ENCODE results near the gene BPIFB4. TPM values are rescaled to one million over a fixed set of nuclear protein-coding genes. Genes with fewer than 3 reads are reported as not detected.
A peak's percentile ranks its signal among the peaks of the same experiment; 100 is the strongest.
"Not testable (repeated sequence)": the region's sequence is repeated elsewhere in the genome, so short reads cannot be mapped to it uniquely, and the experiment has no call there.

Gene BPIFB4
- polyA plus RNA-seq, 4 donors = not detected

DNA sequence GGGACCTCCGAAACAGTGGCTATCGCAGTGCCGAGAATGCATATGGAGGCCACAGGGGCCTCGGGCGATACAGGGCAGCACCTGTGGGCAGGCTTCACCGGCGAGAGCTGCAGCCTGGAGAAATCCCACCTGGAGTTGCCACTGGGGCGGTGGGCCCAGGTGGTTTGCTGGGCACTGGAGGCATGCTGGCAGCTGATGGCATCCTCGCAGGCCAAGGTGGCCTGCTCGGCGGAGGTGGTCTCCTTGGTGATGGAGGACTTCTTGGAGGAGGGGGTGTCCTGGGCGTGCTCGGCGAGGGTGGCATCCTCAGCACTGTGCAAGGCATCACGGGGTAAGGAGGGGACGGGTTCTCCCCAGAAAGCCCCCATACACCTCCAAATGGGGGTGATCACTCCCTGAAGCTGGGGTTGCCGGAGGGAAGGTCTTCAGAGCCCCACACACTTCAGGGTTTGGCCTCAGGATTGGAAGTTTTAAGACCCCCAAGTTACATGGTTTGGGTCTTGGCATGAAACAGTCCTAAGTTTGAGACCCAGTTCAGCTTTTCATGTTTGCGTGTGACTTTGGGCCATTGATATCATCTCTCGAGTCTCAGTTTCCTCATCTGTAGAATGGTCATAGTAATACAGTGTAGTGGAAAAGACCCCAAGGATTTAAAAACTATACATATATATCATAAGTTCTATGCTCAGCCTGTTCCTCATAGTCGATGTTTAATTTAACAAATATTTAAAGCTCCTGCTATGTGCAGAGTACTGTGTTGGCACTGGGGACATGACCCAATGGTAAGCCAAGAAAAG, 4.3 kb downstream of the BPIFB4 start:
- no peak for DNase-seq (ENCODE audit: low read depth in 4 of 4, low spot score in 2 of 4)

DNA sequence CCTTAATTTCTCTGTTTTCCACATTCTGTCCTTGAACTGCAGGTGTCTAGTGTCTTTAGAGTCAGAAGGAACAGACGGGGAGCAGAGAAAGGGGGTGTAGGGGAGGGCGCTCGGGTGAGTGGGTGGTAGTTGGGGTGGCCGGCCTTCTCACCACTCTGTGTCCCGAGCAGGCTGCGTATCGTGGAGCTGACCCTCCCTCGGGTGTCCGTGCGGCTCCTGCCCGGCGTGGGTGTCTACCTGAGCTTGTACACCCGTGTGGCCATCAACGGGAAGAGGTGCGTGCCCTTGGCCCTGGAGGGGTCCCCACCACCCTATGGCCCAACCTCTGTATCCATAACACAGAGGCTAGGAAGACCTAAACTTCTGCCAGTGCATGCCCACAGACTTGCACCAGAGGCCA, 5.3 kb downstream of the BPIFB4 start:
- no peak for DNase-seq (ENCODE audit: low read depth in 4 of 4, low spot score in 2 of 4)

DNA sequence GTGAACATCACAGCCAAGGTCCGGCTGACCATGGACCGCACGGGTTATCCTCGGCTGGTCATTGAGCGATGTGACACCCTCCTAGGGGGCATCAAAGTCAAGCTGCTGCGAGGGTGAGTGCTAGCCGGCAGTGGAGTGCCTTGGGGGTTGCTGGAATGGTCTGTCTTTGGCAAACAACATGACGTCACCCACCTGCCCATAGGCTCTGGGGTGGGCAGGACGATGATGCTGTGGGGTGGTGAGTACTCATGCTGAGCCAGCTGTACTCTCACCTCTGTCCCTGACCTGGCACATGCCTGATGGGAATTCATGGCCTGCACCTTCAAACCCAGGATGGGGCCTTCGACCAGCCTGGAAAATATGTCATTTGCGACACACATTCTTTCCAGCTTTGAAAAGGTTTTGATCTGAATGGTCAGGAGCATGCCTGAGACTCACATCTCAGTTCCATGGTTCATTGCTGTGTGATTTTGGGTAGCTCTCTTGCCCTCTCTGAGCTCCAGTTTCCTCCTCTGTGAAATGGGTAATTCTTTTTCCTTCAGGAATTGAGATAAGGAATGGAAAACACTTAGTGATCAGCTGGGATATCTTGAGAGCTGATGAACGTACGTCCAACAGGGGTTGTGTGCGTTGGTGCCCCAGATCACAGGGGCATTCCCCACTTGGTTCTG, 6.7 kb downstream of the BPIFB4 start:
- no peak for DNase-seq (ENCODE audit: low read depth in 4 of 4, low spot score in 2 of 4)

DNA sequence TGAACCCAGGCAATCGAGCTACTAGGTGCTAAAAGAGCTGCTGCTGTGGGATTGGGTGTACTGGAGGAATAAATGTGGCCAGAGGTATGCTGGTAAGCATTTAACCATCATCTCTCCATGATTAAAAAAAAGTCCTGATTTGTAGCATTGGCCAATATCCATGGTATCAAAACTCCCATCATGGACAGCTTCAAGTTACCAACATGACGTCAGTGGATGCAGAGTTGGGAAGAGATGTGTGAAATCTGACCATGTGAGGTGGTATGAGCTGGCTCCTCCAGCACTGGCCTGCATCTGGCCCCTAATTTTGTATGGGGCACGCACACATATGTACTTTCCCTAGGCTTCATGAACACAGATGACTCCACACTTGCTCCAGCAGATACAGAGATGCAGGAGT, 11.7 kb downstream of the BPIFB4 start:
- no peak for DNase-seq (ENCODE audit: low read depth in 4 of 4, low spot score in 2 of 4)

DNA sequence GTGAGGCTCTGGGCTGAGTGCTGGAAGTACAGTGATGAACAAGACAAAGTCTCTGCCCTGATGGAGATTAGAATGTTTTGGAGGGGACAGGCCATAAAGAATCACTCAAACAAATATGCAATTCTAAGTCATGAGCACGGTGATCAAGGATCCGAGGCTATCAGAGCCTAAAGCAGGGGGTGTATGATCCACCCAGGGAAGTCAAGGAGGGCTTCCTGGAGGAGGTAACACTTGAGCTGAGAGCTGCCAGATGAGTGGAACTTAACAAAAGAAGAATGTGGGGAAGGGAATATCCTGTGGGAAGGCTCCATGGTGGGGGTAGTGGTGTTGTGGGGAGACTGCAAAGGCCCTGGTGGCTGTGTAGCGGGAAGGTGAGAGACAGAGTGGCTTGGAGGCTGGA, 12.2 kb downstream of the BPIFB4 start:
- DNase-seq (ENCODE audit: low read depth in 4 of 4, low spot score in 2 of 4) = no peak

DNA sequence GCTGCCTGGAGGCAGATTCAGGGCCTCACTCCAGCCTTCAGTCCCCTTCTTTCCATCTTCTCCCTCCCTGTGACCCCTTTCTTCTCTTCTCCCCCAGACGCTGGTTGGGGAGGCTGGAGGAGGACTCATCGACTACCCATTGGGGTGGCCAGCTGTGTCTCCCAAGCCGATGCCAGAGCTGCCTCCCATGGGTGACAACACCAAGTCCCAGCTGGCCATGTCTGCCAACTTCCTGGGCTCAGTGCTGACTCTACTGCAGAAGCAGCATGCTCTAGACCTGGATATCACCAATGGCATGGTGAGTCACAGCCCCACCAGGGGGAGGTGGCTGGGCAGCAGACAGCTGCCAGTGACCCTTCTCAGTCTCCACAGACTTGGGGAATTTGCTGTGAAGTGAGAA, 12.9 kb downstream of the BPIFB4 start:
- DNase-seq (ENCODE audit: low read depth in 4 of 4, low spot score in 2 of 4) = no peak

DNA sequence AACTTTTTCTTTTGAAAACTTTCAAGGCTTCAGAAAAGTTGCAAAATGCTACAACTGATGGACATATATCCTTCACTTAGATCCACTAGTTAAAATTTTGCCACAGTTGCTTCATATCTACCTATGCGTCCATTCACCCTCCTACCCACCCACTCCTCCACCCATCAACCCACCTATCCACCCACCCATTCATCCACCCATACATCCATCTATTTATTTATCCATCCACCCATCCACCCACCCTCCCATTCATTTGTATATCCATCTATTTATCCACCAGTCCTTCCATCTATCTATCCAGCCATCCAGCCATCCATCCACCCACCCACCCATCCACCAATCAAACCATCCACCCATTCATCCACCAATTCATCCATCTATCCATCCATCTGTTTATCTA, 13.6 kb downstream of the BPIFB4 start:
- DNase-seq (ENCODE audit: low read depth in 4 of 4, low spot score in 2 of 4) = no peak

DNA sequence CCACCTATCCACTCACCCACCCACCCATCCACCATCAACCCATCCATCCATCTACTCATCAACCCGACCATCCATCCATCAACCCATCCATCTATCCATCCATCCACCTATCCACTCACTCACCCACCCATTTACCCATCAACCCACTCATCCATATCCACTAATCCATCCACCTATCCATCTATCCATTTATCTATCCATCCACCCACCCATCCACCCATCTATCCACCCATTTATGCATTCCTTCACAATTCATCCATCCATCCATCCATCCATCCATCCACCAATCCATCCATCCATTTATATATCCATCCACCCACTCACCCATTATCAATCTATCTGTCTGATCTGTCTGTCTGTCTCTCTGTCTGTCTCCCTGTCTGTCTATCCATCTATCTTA, 14.1 kb downstream of the BPIFB4 start:
- no peak for DNase-seq (ENCODE audit: low read depth in 4 of 4, low spot score in 2 of 4)

DNA sequence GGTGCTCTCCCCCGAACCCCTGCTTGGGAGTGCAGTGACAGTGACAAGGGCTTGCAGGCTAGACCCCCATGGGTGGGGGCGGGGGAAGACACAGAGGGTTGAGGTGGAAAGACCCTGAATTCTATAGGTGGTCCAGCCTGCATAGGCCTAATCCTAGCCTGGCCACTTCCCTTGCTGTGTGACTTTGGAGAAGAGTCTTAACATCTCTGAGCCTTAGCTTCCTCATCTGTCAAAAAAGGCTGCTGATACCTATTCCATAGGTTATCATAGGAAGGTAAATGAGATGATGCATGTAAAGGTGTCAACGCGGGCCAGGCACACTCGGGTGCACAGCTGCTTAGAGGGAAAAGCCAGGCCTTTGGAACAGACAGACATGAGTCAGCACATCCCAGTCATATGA, 15.8 kb downstream of the BPIFB4 start:
- DNase-seq (ENCODE audit: low read depth in 4 of 4, low spot score in 2 of 4) = no peak

DNA sequence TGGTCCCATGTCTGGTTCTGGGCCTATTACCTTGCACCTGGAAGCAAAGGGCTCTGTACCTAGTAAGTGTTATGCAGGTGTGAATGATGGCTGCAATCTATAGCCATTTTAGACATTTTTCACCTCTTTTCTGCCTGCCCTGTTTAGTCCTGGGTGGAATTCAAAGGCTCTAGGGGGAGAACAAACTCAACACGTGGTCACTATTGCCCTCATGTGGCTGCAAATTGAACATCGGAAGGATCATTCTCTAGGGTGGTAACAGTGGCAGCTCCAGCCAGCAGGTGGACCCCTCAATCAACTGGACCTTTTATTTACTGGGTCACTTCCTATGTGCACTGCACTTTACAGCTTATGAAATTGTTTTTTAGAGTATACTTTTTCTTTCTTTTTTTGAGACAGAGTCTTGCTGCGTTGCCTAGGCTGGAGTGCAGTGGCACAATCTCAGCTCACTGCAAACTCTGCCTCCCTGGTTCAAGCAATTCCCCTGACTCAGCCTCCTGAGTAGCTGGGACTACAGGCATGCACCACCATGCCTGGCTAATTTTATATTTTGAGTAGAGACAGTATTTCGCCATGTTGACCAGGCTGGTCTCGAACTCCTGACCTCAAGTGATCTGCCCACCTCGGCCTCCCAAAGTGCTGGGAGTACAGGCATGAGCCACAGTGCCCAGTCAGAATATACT, 16.6 kb downstream of the BPIFB4 start:
- DNase-seq (ENCODE audit: low read depth in 4 of 4, low spot score in 2 of 4) = peak in 3 of 4 donors; percentile 3 to 27 (median 24)

DNA sequence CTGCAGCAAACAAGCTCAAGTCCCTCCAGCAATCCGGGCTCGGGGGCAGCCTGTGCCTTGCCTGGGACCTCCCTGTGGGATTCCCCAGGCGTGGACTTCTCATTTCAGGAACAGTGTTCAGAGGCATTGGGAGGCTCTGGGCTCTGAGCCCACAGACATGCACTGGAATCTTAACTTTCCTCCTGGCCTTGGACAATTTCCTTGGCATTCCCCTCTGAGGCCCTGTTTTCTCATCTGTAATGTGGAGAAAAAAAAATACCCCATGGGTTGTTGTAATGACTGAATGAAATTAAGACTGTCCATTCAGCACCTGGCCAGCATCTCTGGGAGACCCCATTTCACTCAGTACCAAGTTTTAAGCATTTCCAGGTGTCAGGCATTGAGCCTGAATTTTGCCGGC, 17.6 kb downstream of the BPIFB4 start:
- DNase-seq (ENCODE audit: low read depth in 4 of 4, low spot score in 2 of 4) = no peak

DNA sequence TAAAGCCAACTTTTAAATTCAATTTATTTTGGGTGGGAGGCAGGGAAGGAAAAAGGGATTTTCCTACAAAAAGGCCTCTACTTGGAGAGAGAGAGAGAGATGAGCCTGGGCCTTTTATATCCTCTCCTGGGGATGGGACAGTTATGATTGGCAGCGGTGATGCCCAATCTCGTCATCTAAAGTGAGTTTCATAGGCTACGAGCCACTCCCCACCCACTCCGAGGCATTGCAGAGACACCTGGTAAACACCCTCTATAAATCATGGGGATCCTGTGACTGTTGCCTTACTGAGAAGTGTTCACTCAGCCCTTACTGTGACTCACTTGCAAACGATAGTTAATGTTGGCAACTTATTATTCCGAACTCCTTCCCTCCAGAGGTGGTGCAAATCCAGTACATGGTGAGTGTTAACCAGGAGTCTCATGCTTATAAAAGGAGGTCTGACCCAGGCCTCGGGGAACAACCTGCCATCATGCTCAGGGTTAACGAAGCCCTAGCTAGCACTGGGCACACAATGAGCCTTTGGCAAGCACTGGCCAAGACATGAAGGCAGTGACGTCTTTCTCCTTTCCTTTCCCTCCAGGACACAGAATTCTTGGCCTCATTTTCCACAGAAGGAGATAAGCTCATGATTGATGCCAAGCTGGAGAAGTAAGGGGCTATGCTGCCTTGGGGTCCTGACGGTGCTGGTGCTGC, 20.5 kb downstream of the BPIFB4 start:
- DNase-seq (ENCODE audit: low read depth in 4 of 4, low spot score in 2 of 4) = no peak

DNA sequence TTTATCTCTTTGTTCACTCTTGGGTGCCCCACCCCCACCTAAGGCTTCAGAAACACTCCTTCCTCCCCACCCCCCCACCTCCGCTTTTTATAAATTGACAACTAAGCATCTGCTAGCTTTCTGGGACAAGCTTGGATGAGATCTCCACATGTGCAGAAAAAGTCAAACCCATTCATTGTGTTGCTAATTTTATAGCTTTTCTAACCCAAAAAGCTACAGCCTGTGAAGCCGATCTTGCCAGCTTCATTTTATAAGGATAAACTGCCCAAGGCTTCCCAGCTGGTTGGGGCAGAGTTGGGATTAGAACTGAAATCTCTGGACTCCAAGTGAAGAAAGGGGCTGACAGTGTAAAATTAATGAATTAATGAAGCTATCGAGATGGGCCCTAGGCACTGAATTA, 24.1 kb downstream of the BPIFB4 start:
- DNase-seq (ENCODE audit: low read depth in 4 of 4, low spot score in 2 of 4) = no peak

DNA sequence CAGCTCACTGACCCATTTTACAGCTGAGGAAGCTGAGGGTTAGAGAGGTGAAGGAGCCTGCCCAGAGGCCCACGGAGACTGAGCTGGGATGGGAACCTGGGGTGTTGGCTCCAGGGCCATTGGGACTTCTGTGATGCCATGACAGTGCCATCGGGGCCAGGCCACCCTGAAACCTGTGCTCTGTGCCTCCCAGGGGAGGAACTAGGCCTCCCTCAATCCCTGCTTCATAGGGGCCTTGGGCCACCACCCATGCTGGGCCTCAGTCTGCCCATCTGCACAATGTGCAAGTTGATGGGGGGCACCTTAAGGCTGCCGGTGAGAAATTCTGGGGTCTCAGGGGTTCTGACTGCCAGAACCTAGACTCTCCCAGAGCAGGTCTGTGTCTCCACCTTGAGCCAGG, 24.9 kb downstream of the BPIFB4 start:
- no peak for DNase-seq (ENCODE audit: low read depth in 4 of 4, low spot score in 2 of 4)

DNA sequence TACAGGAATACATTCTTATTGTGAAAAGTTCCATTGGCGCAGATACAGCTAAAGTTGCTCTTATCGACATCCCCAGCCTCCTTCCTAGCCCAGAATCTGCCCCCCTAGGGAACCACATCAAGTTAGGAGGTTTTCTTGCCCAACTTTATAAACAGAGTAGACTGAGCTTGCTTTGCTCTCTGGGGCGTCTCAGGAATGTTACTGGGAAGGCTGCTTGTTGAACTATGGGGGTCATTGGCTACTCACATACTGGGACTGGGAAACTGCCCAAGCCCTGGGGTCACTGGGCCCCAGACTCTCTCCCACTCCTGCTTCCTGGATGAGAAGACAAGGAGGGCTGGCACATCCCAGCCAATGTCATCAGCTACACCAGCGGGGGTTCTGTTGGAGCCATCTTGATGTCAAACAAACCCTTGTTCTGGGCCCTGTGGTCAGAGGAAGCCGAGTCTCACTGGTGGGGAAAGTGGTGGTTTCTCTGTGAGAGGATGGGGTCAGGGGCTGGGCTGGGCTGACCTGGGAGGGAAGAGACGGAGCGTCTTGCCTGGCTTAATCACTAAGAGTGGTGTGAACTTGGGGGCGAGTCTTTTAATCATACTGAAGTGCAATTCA, 26.0 kb downstream of the BPIFB4 start:
- no peak for DNase-seq (ENCODE audit: low read depth in 4 of 4, low spot score in 2 of 4)

DNA sequence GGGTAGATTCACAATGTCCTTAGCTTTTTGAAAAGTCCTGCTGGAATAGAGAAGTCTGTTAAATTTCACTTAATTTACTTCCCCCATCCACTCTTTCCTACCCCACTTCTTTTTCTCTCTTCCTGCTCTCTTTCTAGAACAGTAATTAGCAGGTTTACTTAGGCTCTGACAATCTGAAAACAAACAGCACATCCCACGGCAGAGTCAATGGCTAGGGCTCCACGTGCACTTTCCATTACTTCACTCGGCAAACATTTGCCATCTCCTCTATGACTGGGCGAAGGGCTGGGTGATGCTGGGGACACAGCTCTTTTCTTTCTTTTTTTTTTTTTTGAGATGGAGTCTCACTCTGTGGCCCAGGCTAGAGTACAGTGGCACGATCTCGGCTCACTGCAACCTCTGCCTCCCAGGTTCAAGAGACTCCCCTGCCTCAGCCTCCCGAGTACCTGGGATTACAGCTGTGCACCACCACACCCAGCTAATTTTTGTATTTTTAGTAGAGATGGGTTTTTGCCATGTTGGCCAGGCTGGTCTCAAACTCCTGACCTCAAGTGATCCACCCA, 26.7 kb downstream of the BPIFB4 start:
- not testable (repeated sequence) for DNase-seq (ENCODE audit: low read depth in 4 of 4, low spot score in 2 of 4)

DNA sequence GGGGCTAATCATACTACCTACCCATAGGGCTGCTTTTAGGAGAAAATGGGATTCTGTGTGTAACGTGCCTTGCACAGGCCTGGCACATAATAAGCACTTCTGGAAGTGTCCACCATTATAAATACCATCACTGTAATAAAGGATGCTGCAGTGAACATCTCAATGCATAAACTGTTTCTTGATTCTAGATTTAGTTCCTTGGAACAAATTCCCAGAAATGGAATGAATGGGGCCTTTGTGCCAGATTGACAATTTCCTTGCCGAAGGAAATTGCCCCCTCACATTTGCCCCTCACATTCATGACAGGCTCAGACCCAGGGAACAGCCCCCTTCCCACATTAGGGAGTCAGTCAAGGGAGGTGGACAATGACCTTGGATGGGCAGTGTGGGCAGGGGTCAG, 29.2 kb downstream of the BPIFB4 start:
- DNase-seq (ENCODE audit: low read depth in 4 of 4, low spot score in 2 of 4) = no peak

DNA sequence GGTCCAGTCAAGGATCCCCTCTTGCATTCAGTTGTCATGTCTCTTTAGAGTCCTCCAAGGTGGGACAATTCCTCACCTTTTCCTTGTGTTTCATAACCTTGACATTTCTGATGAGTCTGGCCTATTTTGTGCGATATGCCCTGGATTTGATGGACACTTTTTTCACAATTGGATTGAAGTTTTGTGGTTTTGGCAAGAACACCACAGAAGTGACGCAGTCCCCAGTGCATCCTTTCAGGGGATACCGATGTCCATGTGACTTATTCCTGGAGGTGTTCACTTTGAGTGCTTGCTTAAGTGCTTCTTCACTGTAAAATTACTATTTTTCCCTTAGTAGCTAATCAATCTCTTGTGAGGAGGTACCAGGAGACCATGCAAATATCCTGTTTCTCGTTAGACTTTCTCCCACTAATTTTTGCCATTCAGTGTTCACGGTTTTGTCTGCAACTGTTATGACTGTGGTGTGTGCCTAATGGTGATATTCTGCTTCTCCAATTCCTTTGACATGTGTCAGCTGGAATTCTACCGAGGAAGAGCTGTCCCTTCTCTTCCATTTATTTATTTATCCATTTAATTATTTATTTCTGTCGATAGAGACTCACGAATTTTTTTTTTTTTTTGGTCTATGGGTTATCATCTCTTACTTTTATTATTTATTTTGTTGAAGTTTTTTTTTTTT, 30.8 kb downstream of the BPIFB4 start:
- DNase-seq (ENCODE audit: low read depth in 4 of 4, low spot score in 2 of 4) = no peak

DNA sequence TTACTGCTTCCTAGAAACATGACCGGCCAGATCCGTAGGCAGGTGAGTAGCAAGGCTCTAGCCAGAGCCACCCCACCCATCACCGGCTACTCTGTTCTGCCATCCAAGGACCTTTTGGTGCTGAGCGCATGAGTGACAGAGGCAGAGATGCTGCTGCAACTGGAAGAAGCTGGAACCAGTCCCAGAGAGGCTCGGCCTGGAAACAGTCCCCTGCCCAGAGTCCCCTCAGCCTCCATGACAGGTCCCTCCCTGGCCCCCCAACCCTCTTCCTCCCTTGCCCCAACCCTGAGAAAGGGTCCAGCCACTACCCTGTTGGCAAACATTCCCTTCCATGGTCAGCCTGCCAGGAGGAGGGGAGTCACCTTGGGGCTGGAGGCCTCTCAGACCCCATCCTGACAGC, 31.9 kb downstream of the BPIFB4 start:
- no peak for DNase-seq (ENCODE audit: low read depth in 4 of 4, low spot score in 2 of 4)
